GM12873 (cell line): ENCODE measurements around the gene RUNX2.

ENCODE experiments used
- TF ChIP-seq, protein P1 (sequence below): IDR thresholded peaks from 2 replicates; pipeline ENCODE4 v1.5.1; 2012; ENCODE audit warnings: low read depth, mild to moderate bottlenecking, moderate library complexity, low read length, control low read depth; ENCODE audit not compliant: insufficient read depth; ENCODE audit errors: missing control alignments

Gene RUNX2

DNA sequence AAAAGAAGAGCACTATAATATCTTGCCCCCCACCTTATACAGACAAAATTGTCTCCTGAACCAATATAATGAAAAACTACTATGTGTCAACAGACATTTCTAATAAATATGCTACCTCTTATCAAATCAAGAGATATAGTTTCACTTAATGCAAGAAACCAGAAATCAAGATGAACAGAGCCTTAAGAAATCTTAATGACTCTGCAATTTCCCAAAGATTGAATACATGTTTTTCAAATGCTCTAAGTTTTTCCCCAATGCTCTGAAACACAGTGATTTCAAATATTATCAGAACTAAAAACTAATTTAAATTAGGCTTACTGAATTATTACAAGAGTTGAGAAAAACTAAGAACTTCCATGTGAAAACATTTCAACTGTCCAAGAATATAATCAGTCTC is 36.3 kb downstream of the RUNX2 start:
- TF ChIP-seq, protein P1, sequence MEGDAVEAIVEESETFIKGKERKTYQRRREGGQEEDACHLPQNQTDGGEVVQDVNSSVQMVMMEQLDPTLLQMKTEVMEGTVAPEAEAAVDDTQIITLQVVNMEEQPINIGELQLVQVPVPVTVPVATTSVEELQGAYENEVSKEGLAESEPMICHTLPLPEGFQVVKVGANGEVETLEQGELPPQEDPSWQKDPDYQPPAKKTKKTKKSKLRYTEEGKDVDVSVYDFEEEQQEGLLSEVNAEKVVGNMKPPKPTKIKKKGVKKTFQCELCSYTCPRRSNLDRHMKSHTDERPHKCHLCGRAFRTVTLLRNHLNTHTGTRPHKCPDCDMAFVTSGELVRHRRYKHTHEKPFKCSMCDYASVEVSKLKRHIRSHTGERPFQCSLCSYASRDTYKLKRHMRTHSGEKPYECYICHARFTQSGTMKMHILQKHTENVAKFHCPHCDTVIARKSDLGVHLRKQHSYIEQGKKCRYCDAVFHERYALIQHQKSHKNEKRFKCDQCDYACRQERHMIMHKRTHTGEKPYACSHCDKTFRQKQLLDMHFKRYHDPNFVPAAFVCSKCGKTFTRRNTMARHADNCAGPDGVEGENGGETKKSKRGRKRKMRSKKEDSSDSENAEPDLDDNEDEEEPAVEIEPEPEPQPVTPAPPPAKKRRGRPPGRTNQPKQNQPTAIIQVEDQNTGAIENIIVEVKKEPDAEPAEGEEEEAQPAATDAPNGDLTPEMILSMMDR: no peak

GRCh38 chr6:45365036-45365435 is 36.9 kb downstream of the RUNX2 start:
- TF ChIP-seq, protein P1: no peak

DNA sequence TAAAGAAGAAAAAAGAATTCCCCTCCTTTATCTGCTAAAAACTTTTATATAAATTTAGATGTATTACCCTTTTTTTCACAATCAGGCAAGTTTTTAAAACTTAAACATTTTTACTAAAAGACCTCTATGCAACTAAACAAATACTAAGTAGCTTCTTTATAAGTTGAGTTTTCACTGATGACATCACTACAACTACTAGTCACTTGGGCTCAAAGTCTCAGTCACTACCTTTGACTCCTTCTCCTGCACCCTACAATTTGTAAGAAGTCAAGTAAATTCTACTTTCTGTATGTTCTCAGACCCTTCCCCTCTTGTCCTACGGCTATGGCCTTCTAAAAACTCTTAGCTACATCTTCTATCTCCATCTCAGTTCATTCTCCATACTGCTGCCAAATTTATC is 38.4 kb downstream of the RUNX2 start:
- TF ChIP-seq, protein P1: no peak

DNA sequence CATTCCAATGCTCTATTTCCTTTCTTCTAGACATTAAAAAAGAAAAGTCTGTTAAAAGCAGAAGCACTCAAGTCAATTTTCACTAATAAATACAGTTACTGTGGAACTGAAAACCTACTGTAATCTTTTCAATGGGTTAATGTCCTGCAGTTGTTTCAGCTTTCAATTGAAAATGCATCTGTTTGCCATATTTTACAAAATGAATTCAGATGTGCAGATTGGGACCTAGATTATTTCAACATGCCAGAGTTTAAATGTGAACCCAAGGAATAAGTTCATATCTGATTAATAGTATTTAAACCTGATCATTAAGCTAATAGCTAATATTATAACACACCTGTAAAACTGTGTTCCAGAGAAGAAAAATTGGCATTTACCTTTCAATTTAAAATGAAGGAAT is 39.9 kb downstream of the RUNX2 start:
- TF ChIP-seq, protein P1: no peak

DNA sequence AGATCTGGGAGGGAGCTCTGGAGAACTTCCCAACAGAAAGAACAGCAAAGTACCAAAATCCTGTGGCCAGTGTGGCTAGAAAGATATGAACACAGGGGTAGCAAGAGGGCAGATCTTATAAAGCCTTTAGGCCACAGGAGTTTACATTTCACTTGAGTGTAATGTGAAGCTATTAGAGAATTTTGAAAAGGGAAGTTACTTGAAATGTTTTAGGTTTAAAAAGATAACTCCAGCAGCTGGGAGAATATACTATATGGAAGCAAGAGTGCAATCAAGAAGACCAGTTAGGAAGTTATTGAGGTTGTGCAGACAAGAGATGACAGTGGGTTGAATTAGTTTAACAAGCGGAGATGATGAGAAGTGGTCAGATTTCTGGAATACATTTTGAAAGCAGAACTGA is 41.7 kb downstream of the RUNX2 start:
- TF ChIP-seq, protein P1: no peak

DNA sequence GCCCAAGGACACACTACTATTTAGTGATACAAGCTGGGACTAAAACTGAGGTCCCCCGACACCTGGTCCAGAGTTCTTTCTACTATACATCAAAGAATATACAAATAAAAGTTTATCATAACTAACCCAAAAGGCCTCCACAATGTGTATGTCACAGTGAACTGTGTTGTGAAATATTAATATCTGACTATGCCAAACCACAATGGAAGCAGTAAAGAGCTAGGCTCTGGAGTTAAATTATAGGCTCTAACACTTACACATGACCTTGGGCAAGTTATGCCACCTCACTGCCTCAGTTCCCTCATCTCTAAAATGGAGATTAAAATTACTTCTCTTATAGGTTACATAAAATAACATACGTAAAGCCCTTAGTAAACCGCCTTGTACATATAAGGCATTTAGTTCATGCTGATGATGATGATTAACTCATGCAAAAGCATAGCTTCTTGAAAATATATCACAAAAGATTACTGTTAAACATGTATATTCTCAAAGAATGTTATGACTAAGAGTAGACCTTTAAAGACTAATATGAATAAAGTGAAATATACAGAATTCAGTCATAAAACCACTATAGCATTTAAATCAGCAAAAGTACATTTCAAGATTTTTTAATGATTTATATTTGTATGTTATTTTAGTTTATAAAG is 43.9 kb downstream of the RUNX2 start:
- TF ChIP-seq, protein P1: no peak

GRCh38 chr6:45375449-45375848 is 47.3 kb downstream of the RUNX2 start:
- TF ChIP-seq, protein P1: no peak
